GM12878 (cell line): ENCODE data around the gene MSRB1. TPM values are rescaled to one million over a fixed set of nuclear protein-coding genes. Genes with fewer than 3 reads are reported as not detected.

ENCODE experiments used
- DPF2 ChIP-seq: fragments of 450-650 bp; IDR thresholded peaks from 2 replicates; pipeline ENCODE4 v1.6.1; 2017; ENCODE audit warnings: mild to moderate bottlenecking
- HCFC1 ChIP-seq: fragments of 150-350 bp; IDR thresholded peaks from 2 replicates; pipeline ENCODE4 v1.6.1; 2014; ENCODE audit warnings: low read length
- IRF3 ChIP-seq: fragments of 450-650 bp; IDR thresholded peaks from 2 replicates; pipeline ENCODE4 v1.6.1; 2014; ENCODE audit warnings: mild to moderate bottlenecking
- NKRF ChIP-seq: fragments of 450-650 bp; conservative IDR thresholded peaks from 2 replicates; pipeline ENCODE4 v1.6.1; 2017; ENCODE audit warnings: mild to moderate bottlenecking, moderate library complexity
- NRF1 ChIP-seq: conservative IDR thresholded peaks from 2 replicates; pipeline ENCODE4 v1.6.1; 2011; ENCODE audit warnings: mild to moderate bottlenecking, low read depth, low read length, improper control_type of control experiment
- RUNX3 ChIP-seq: IDR thresholded peaks from 2 replicates; pipeline ENCODE4 v1.6.1; 2012; ENCODE audit warnings: low read length, inconsistent platforms
- WRNIP1 ChIP-seq: IDR thresholded peaks from 2 replicates; pipeline ENCODE4 v1.6.1; 2011; ENCODE audit warnings: low read depth, low read length, improper control_type of control experiment, borderline replicate concordance
- ZNF207 ChIP-seq: fragments of 450-650 bp; IDR thresholded peaks from 2 replicates; pipeline ENCODE4 v1.6.1; 2014; ENCODE audit warnings: antibody characterized with exemption, mild to moderate bottlenecking, borderline replicate concordance
- ZSCAN29 ChIP-seq: fragments of 450-650 bp; IDR thresholded peaks from 2 replicates; pipeline ENCODE4 v1.6.1; 2017; ENCODE audit warnings: mild to moderate bottlenecking, moderate library complexity
- polyA plus RNA-seq, 11 experiments: library from polyadenylated mRNA; depleted of rRNA in 4 of 11; unstranded in 6 of 11; stranded (reverse) in 5 of 11; fragments of >200 nt; fragmentation: Nextera tagmentation in 4 of 11; fragmentation: Illumina TruSeq in 1 of 11; extraction: Ambion mirVana in 4 of 11; extraction: Trizol in 1 of 11; gene quantifications; 1 replicate in 1 of 11; 2 replicates in 10 of 11; pipeline versions ENCODE4 v1.2.1 to v1.2.3, GENCODE V29; 2011 to 2016; ENCODE audit warnings: inconsistent platforms in 2 of 11, missing spikeins in 2 of 11, low read depth in 1 of 11
- total RNA-seq, 4 experiments: library from RNA; depleted of rRNA in 3 of 4; stranded (reverse); fragments of >200 nt in 3 of 4; fragmentation: Illumina TruSeq in 1 of 4; extraction: Trizol in 1 of 4; gene quantifications; 2 replicates each; pipeline versions ENCODE4 v1.2.1 to v1.2.3, GENCODE V29; 2013 to 2021

MSRB1 gene
- total and polyA plus RNA-seq, 10 of the 15 experiments (the other 5 are each of a cell fraction or from before 2014, with no cell fraction given), result 5.1 to 48.6 (median 25.7) TPM

- TF ChIP-seq IRF3 (0 out of 2 replicates have a peak, but pooled peaks have one; percentile 41), RUNX3 (peak; percentile 38), ZNF207 (peak; percentile 60; the same call in 1 of the 2 replicates), DPF2 (peak; percentile 70; the same call in 1 of the 2 replicates), NRF1 (peak; percentile 91), HCFC1 (peak; percentile 22; the same call in 1 of the 2 replicates), ZSCAN29 (peak; percentile 70; the same call in 1 of the 2 replicates), WRNIP1 (no peak), NKRF (peak; percentile 55; the same call in 1 of the 2 replicates)
Observed at GRCh38 chr16:1929578-1930337, 13.2 kb downstream of the MSRB1 start (continued).
